Measurements from ENCODE around the gene XRCC1. TPM values are rescaled to one million over a fixed set of nuclear protein-coding genes. Genes with fewer than 3 reads are reported as not detected.
A peak's percentile ranks its signal among the peaks of the same experiment; 100 is the strongest.

XRCC1 gene
- total RNA-seq, 4 donors from 2014 or later = 9.3 to 20.3 (median 16.7) TPM

GRCh38 chr19:43510713-43511112 is 64.6 kb downstream of the XRCC1 start:
- no peaks in the 10 kb centered on the region for H3K27me3 ChIP-seq
- no peaks in the 10 kb centered on the region for H3K9me3 ChIP-seq
- intact Hi-C loops (cut with DNase I; ENCODE audit: low total_unique reads) (no loop called here), in situ Hi-C loops (cut with MboI; ENCODE audit: low sequenced_read_pairs in 4 of 4) (no loop called here)
- no peak for ATAC-seq
- DNase-seq = no peak
- H3K4me1 ChIP-seq = no peaks in the 10 kb centered on the region
- no peak overlapping the region for H3K27ac ChIP-seq
- no peak for TF ChIP-seq CTCF (IDR thresholded peaks at IDR 0.05 in 4 of 5, conservative IDR thresholded peaks at IDR 0.05 in 1 of 5)
- no peak for TF ChIP-seq POLR2A (IDR thresholded peaks at IDR 0.05)
- peaks cover 0 to 12% of the 10 kb centered on the region in 2 donors for H3K36me3 ChIP-seq
- H3K4me3 ChIP-seq = no peak overlapping the region

- H3K27ac ChIP-seq = no peak overlapping the region
- H3K36me3 ChIP-seq = peaks cover 0 to 12% of the 10 kb centered on the region in 2 donors
- H3K27me3 ChIP-seq = no peaks in the 10 kb centered on the region
- no peaks in the 10 kb centered on the region for H3K9me3 ChIP-seq
- DNase-seq = no peak
- no peak overlapping the region for H3K4me3 ChIP-seq
- H3K4me1 ChIP-seq = peaks cover 10 to 12% of the 10 kb centered on the region in 2 donors
- in situ Hi-C loops (cut with MboI; ENCODE audit: low sequenced_read_pairs in 4 of 4) = no loop called here
- intact Hi-C loops (cut with DNase I; ENCODE audit: low total_unique reads) = no loop called here
- TF ChIP-seq POLR2A (IDR thresholded peaks at IDR 0.05) = no peak
- no peak for TF ChIP-seq CTCF (IDR thresholded peaks at IDR 0.05 in 4 of 5, conservative IDR thresholded peaks at IDR 0.05 in 1 of 5)
- ATAC-seq = no peak
These were observed 67.4 kb downstream of the XRCC1 start for GRCh38 chr19:43507880-43508279.

- ATAC-seq (no peak), DNase-seq (no peak)
- Histone ChIP-seq H3K4me3 (no peak overlapping the region), H3K27ac (no peak overlapping the region), H3K27me3 (no peaks in the 10 kb centered on the region), H3K4me1 (peaks cover 12% of the 10 kb centered on the region in 2 donors), H3K36me3 (peaks cover 0 to 12% of the 10 kb centered on the region in 2 donors), H3K9me3 (no peaks in the 10 kb centered on the region)
- TF ChIP-seq CTCF (IDR thresholded peaks at IDR 0.05 in 4 of 5, conservative IDR thresholded peaks at IDR 0.05 in 1 of 5) (no peak), POLR2A (IDR thresholded peaks at IDR 0.05) (no peak)
- intact Hi-C loops (cut with DNase I; ENCODE audit: low total_unique reads) (no loop called here), in situ Hi-C loops (cut with MboI; ENCODE audit: low sequenced_read_pairs in 4 of 4) (no loop called here)
These were observed 68.7 kb downstream of the XRCC1 start for GRCh38 chr19:43506629-43507028.

GRCh38 chr19:43505941-43506340 is 69.4 kb downstream of the XRCC1 start:
- Histone ChIP-seq H3K4me1 (peaks cover 12% of the 10 kb centered on the region in 2 donors), H3K36me3 (peaks cover 0 to 12% of the 10 kb centered on the region in 2 donors), H3K4me3 (no peak overlapping the region), H3K27ac (no peak overlapping the region), H3K9me3 (no peaks in the 10 kb centered on the region), H3K27me3 (no peaks in the 10 kb centered on the region)
- in situ Hi-C loops (cut with MboI; ENCODE audit: low sequenced_read_pairs in 4 of 4) (no loop called here), intact Hi-C loops (cut with DNase I; ENCODE audit: low total_unique reads) (loop anchor here (2.0 kb wide), 2 partner anchors 21 to 31 kb away; partner anchors contain the start of gene ETHE1)
- ATAC-seq (no peak), DNase-seq (no peak)
- no peak for TF ChIP-seq POLR2A (IDR thresholded peaks at IDR 0.05)
- TF ChIP-seq CTCF (IDR thresholded peaks at IDR 0.05 in 4 of 5, conservative IDR thresholded peaks at IDR 0.05 in 1 of 5) = no peak

- TF ChIP-seq CTCF (IDR thresholded peaks at IDR 0.05 in 4 of 5, conservative IDR thresholded peaks at IDR 0.05 in 1 of 5) (no peak), POLR2A (IDR thresholded peaks at IDR 0.05) (no peak)
- in situ Hi-C loops (cut with MboI; ENCODE audit: low sequenced_read_pairs in 4 of 4) (no loop called here), intact Hi-C loops (cut with DNase I; ENCODE audit: low total_unique reads) (loop anchor here (2.0 kb wide), 2 partner anchors 22 to 30 kb away; partner anchors contain the start of gene ETHE1)
- no peak for ATAC-seq
- no peaks in the 10 kb centered on the region for H3K9me3 ChIP-seq
- H3K27ac ChIP-seq = peak overlapping the region in 3 of 4 donors; percentile 77 to 84 (median 83)
- DNase-seq = no peak
- H3K36me3 ChIP-seq = peaks cover 0 to 12% of the 10 kb centered on the region in 2 donors
- H3K4me3 ChIP-seq = peak overlapping the region in 2 of 4 donors; percentile 74 to 92
- H3K27me3 ChIP-seq = no peaks in the 10 kb centered on the region
- peaks cover 12% of the 10 kb centered on the region in 2 donors for H3K4me1 ChIP-seq
These were observed 70.2 kb downstream of the XRCC1 start for GRCh38 chr19:43505186-43505456.
